ENCODE measurements around the gene BTBD2. TPM values are rescaled to one million over a fixed set of nuclear protein-coding genes. Genes with fewer than 3 reads are reported as not detected.

BTBD2 gene
- total and polyA plus RNA-seq, 2 experiments from 2014 or later: 23.8 to 130 TPM

DNA sequence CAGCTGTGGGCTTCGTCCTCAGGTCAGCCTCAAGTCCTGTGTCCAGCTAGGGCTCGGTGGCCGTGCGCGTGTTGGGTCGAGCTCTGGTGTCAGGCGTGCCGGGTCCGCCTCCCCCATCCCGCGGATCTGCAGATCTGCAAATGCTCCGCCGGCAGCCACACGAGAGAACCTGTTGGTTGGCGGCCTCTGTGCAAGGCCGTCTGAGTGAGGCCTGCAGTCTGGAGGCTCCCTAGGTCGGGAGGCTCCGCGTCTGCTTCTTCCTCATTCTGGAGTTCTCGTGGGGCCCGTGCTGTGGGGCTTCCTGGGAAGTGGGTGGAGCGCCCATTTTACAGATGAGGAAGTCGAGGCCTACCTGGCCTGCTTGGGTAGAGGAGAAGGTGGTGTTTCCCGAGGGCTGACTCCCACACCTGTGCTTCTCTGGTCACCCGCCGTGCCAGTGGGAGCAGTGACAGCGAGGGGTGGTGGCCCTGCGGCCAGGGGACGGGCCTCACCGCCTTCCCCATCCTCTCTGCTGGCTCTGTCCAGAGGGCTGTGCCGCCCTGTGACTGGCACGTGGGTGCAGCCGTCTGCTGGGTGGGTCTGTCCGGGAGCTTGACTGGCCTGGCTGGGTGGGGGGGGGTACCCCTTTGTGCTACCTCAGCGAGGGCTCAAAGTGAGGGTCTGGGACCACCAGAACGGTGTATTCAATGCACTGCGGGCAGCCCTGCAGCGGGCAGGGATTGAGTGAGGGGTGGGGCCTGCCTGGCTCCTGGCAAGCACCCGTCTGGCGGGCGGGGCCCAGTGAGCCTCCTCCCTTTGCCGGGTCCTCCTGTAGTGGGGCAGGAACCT, 71.2 kb downstream of the BTBD2 start:
- Mint-ChIP-seq H3K27ac (no peak overlapping the region), H3K36me3 (ENCODE audit: low read depth) (peaks cover 2% of the 10 kb centered on the region), H3K27me3 (ENCODE audit: insufficient read depth, low read depth, poor library complexity) (peaks cover 25% of the 10 kb centered on the region), H3K4me3 (no peak overlapping the region), H3K9me3 (no peaks in the 10 kb centered on the region), H3K4me1 (peaks cover 24% of the 10 kb centered on the region)
- DNase-seq (ENCODE audit: low spot score): no peak
- peaks cover 76% of the 10 kb centered on the region for H3K79me2 ChIP-seq (replicated peaks; ENCODE audit: insufficient read depth)
- H3K4me2 ChIP-seq: no peak overlapping the region
- H3K4me3 ChIP-seq: no peak overlapping the region
- H4K20me1 ChIP-seq (replicated peaks; ENCODE audit: insufficient read depth): peaks cover 33% of the 10 kb centered on the region
- H3K27ac ChIP-seq (ENCODE audit: low read depth): no peak overlapping the region
- TF ChIP-seq ZNF114 (CRISPR knock-in tag; IDR thresholded peaks at IDR 0.05) (no peak), POLR2AphosphoS5 (IDR thresholded peaks at IDR 0.05; ENCODE audit: low read depth) (no peak), EZH2 (IDR thresholded peaks at IDR 0.05; ENCODE audit: low read depth, unreplicated experiment) (no peak), ETS1 (IDR thresholded peaks at IDR 0.05) (no peak), ZNF331 (CRISPR knock-in tag; IDR thresholded peaks at IDR 0.05; ENCODE audit: low read depth) (no peak)
- no peak for ATAC-seq
- no peaks in the 10 kb centered on the region for H3K9me2 ChIP-seq (ENCODE audit: insufficient read depth)
- no peaks in the 10 kb centered on the region for H3K36me3 ChIP-seq (ENCODE audit: insufficient read depth)
- peaks cover 10% of the 10 kb centered on the region for H3F3A ChIP-seq (replicated peaks; ENCODE audit: low read depth)
- peaks cover 18% of the 10 kb centered on the region for H3K4me1 ChIP-seq (ENCODE audit: insufficient read depth)
- H2AFZ ChIP-seq: no peak overlapping the region
- H3K27me3 ChIP-seq (ENCODE audit: insufficient read depth): no peaks in the 10 kb centered on the region

DNA sequence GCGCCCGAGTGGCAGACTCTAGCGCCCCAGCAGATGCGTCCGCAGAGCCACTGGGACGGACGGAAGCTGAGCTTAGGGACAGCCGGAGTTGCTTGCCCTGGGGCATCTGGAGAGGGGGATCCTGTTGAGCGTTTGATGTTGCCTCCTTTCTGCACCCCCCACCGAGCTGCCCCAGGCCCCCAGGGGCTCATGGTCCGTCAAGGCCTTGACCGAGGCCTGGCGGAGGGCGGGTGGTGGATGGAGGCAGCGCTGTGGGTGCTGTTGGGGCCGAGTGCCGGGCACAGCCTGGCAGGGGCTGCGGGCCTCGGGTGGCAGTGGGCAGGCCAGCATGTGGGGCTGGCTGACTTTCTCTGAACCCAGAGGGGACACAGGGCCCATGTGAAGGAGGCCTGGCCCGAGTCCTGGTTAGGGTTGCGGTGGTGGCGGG, 71.8 kb downstream of the BTBD2 start:
- H3K27me3 Mint-ChIP-seq (ENCODE audit: insufficient read depth, low read depth, poor library complexity): peaks cover 21% of the 10 kb centered on the region
- H3K4me3 Mint-ChIP-seq: peak overlapping the region; percentile 95
- H3K4me1 ChIP-seq (ENCODE audit: insufficient read depth): peaks cover 18% of the 10 kb centered on the region
- peak overlapping the region; percentile 92; the same call in 1 of the 2 replicates for H3K4me2 ChIP-seq
- H3K4me3 ChIP-seq: peak overlapping the region; percentile 90; the same call in 1 of the 2 replicates
- H3F3A ChIP-seq (replicated peaks; ENCODE audit: low read depth): peaks cover 10% of the 10 kb centered on the region
- no peaks in the 10 kb centered on the region for H3K9me2 ChIP-seq (ENCODE audit: insufficient read depth)
- no peaks in the 10 kb centered on the region; the same call in 1 of the 3 replicates for H3K36me3 Mint-ChIP-seq (ENCODE audit: low read depth)
- ATAC-seq (no peak), DNase-seq (ENCODE audit: low spot score) (no peak)
- no peaks in the 10 kb centered on the region for H3K36me3 ChIP-seq (ENCODE audit: insufficient read depth)
- H3K27ac ChIP-seq (ENCODE audit: low read depth): no peak overlapping the region
- H2AFZ ChIP-seq: no peak overlapping the region
- no peaks in the 10 kb centered on the region for H3K9me3 Mint-ChIP-seq
- peak overlapping the region; percentile 53; the same call in 1 of the 2 replicates for H3K27ac Mint-ChIP-seq
- no peaks in the 10 kb centered on the region for H3K27me3 ChIP-seq (ENCODE audit: insufficient read depth)
- peaks cover 69% of the 10 kb centered on the region for H3K79me2 ChIP-seq (replicated peaks; ENCODE audit: insufficient read depth)
- H4K20me1 ChIP-seq (replicated peaks; ENCODE audit: insufficient read depth): peaks cover 29% of the 10 kb centered on the region
- H3K4me1 Mint-ChIP-seq: peaks cover 23% of the 10 kb centered on the region
- TF ChIP-seq CREB1 (CRISPR knock-in tag; IDR thresholded peaks at IDR 0.05; ENCODE audit: low read depth) (no peak), JUNB (IDR thresholded peaks at IDR 0.05; ENCODE audit: unreplicated experiment) (no peak), ZNF331 (CRISPR knock-in tag; IDR thresholded peaks at IDR 0.05; ENCODE audit: low read depth) (no peak), STAT1 (IDR thresholded peaks at IDR 0.05; ENCODE audit: unreplicated experiment) (no peak), EZH2phosphoT487 (IDR thresholded peaks at IDR 0.05; ENCODE audit: unreplicated experiment) (no peak), NANOG (IDR thresholded peaks at IDR 0.05; ENCODE audit: borderline replicate concordance) (no peak), ETS1 (IDR thresholded peaks at IDR 0.05) (no peak), EZH2 (IDR thresholded peaks at IDR 0.05; ENCODE audit: low read depth, unreplicated experiment) (no peak)
- TF ChIP-seq, protein P1, sequence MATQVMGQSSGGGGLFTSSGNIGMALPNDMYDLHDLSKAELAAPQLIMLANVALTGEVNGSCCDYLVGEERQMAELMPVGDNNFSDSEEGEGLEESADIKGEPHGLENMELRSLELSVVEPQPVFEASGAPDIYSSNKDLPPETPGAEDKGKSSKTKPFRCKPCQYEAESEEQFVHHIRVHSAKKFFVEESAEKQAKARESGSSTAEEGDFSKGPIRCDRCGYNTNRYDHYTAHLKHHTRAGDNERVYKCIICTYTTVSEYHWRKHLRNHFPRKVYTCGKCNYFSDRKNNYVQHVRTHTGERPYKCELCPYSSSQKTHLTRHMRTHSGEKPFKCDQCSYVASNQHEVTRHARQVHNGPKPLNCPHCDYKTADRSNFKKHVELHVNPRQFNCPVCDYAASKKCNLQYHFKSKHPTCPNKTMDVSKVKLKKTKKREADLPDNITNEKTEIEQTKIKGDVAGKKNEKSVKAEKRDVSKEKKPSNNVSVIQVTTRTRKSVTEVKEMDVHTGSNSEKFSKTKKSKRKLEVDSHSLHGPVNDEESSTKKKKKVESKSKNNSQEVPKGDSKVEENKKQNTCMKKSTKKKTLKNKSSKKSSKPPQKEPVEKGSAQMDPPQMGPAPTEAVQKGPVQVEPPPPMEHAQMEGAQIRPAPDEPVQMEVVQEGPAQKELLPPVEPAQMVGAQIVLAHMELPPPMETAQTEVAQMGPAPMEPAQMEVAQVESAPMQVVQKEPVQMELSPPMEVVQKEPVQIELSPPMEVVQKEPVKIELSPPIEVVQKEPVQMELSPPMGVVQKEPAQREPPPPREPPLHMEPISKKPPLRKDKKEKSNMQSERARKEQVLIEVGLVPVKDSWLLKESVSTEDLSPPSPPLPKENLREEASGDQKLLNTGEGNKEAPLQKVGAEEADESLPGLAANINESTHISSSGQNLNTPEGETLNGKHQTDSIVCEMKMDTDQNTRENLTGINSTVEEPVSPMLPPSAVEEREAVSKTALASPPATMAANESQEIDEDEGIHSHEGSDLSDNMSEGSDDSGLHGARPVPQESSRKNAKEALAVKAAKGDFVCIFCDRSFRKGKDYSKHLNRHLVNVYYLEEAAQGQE (IDR thresholded peaks at IDR 0.05; ENCODE audit: unreplicated experiment): no peak
- TF ChIP-seq, protein P2, sequence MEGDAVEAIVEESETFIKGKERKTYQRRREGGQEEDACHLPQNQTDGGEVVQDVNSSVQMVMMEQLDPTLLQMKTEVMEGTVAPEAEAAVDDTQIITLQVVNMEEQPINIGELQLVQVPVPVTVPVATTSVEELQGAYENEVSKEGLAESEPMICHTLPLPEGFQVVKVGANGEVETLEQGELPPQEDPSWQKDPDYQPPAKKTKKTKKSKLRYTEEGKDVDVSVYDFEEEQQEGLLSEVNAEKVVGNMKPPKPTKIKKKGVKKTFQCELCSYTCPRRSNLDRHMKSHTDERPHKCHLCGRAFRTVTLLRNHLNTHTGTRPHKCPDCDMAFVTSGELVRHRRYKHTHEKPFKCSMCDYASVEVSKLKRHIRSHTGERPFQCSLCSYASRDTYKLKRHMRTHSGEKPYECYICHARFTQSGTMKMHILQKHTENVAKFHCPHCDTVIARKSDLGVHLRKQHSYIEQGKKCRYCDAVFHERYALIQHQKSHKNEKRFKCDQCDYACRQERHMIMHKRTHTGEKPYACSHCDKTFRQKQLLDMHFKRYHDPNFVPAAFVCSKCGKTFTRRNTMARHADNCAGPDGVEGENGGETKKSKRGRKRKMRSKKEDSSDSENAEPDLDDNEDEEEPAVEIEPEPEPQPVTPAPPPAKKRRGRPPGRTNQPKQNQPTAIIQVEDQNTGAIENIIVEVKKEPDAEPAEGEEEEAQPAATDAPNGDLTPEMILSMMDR (conservative IDR thresholded peaks at IDR 0.05; ENCODE audit: low read depth in 2 of 2): no peak
